Ovary (tissue), 9 donors: ENCODE results near the gene RANBP17. TPM values are rescaled to one million over a fixed set of nuclear protein-coding genes. Genes with fewer than 3 reads are reported as not detected.

Experiments
- DNase-seq, 5 donors: peaks; one replicate each; pipeline ENCODE4 v3.0.0-alpha.2; 2019 to 2020
- H3K27ac ChIP-seq, 2 donors: fragments of 200-600 bp; one replicate each; pipeline versions ENCODE4 v1.5.1 to v1.8.0; 2019 to 2022
- H3K27me3 ChIP-seq: fragments of 200-600 bp; one replicate; pipeline ENCODE4 v1.8.0; 2022
- H3K36me3 ChIP-seq: fragments of 200-600 bp; sonication (generic); one replicate; pipeline ENCODE4 v1.5.1; 2019
- H3K4me1 ChIP-seq: one replicate; pipeline ENCODE4 v1.8.1; 2013; ENCODE audit warnings: mild to moderate bottlenecking, moderate library complexity; ENCODE audit not compliant: insufficient read depth
- H3K4me3 ChIP-seq: fragments of 200-600 bp; sonication (generic); one replicate; pipeline ENCODE4 v1.5.1; 2017
- H3K9me3 ChIP-seq, 2 donors: fragments of 200-600 bp in 1 of 2; sonication (generic) in 1 of 2; one replicate each; pipeline versions ENCODE4 v1.5.1 to v1.8.1; 2013 to 2019; ENCODE audit warnings: mild to moderate bottlenecking in 1 of 2, moderate library complexity in 1 of 2
- CTCF ChIP-seq, 3 donors: fragments of 450-650 bp in 2 of 3; fragments of 200-600 bp in 1 of 3; IDR thresholded peaks; one replicate each; pipeline versions ENCODE4 v1.5.1 to v1.8.0; 2016 to 2022; ENCODE audit warnings: antibody characterized with exemption in 3 of 3, mild to moderate bottlenecking in 1 of 3
- EP300 ChIP-seq: sonication (generic); formaldehyde crosslinking; IDR thresholded peaks from one replicate; pipeline ENCODE4 v1.6.1; 2017; ENCODE audit warnings: antibody characterized with exemption
- POLR2A ChIP-seq: fragments of 450-650 bp; IDR thresholded peaks from one replicate; pipeline ENCODE4 v1.6.1; 2017; ENCODE audit warnings: antibody characterized with exemption, mild to moderate bottlenecking, moderate library complexity
- WGBS, 3 donors: extraction: QIAGEN DNeasy Blood & Tissue Kit in 1 of 3; methylation state at CpG; one replicate each; pipeline versions ENCODE4 v1.1.5 to v1.1.7; 2013 to 2017; 5-methylcytosine and 5-hydroxymethylcytosine counted together
- intact Hi-C, 4 donors: fragments of 100-400 bp; cut with DNase I; formaldehyde crosslinking; loops; one replicate each; pipeline versions ENCODE4 v1.11.0 to v1.15.1; 2022 to 2023
- polyA plus RNA-seq, 2 donors: library from polyadenylated mRNA; stranded (reverse); fragments of 200-250 nt in 1 of 2; fragments of 350-450 nt in 1 of 2; fragmentation: Illumina TruSeq in 1 of 2; extraction: RNeasy Lipid Tissue Mini Kit (QIAGEN cat#74804) in 1 of 2; gene quantifications; one replicate each; pipeline ENCODE4 v1.2.3, GENCODE V29; 2013 to 2014
- total RNA-seq, 7 donors: library from RNA; depleted of rRNA in 2 of 7; stranded (reverse); fragments of >200 nt in 2 of 7; fragmentation: NEBNext Ultra II Directional in 3 of 7; extraction: Animal tissue kit (Norgen Biotek cat#: 25700) in 3 of 7; gene quantifications; one replicate each; pipeline versions ENCODE4 v1.1.0 to v1.2.4, GENCODE V29; 2016 to 2023
- donor health status: DM: no; HTN: no; CAD: no; lungs with moderate emphysema.
- donor health status: DM: no; HTN: no; CAD: no.
- donor health status: Bipolar disorder and iron deficiency.
- donor health status: DM: yes; HTN: yes; CAD: no.
- donor health status: DM: no; HTN: no; CAD: no.
- donor health status: DM: yes; HTN: yes; CAD: no.

RANBP17 gene
- total and polyA plus RNA-seq, 9 donors: 1.3 to 16.1 (median 8.5) TPM

GRCh38 chr5:171258737-171259415 lies 397.1 kb downstream of the RANBP17 start:
- no peak for DNase-seq
- H3K27me3 ChIP-seq: no peaks in the 10 kb centered on the region
- no peak for TF ChIP-seq EP300
- no peak for TF ChIP-seq POLR2A
- no peak for TF ChIP-seq CTCF (IDR thresholded peaks at IDR 0.05)
- intact Hi-C loops: no loop called here
- no peaks in the 10 kb centered on the region for H3K36me3 ChIP-seq
- no peak overlapping the region for H3K27ac ChIP-seq
- H3K9me3 ChIP-seq: no peaks in the 10 kb centered on the region
- 17 to 44% (median 40%) methylated on average over 1 of the region's 1 CpG for WGBS, 3 donors
- H3K4me1 ChIP-seq: no peaks in the 10 kb centered on the region
- H3K4me3 ChIP-seq: no peak overlapping the region

GRCh38 chr5:171261361-171261760 lies 399.5 kb downstream of the RANBP17 start:
- WGBS, 3 donors: 85 to 90% (median 89%) methylated on average over 1 of the region's 1 CpG
- no peak for DNase-seq
- Histone ChIP-seq H3K4me1 (no peaks in the 10 kb centered on the region), H3K27me3 (no peaks in the 10 kb centered on the region), H3K27ac (no peak overlapping the region), H3K36me3 (no peaks in the 10 kb centered on the region), H3K4me3 (no peak overlapping the region), H3K9me3 (no peaks in the 10 kb centered on the region)
- intact Hi-C loops: no loop called here
- TF ChIP-seq CTCF (IDR thresholded peaks at IDR 0.05) (no peak), EP300 (no peak), POLR2A (no peak)

GRCh38 chr5:171261904-171262303 lies 400.1 kb downstream of the RANBP17 start:
- no peaks in the 10 kb centered on the region for H3K27me3 ChIP-seq
- H3K9me3 ChIP-seq: no peaks in the 10 kb centered on the region
- H3K4me1 ChIP-seq: no peaks in the 10 kb centered on the region
- no peak for DNase-seq
- intact Hi-C loops: no loop called here
- no peak for TF ChIP-seq EP300
- H3K27ac ChIP-seq: no peak overlapping the region
- 88 to 94% (median 90%) methylated on average over 4 of the region's 4 CpGs for WGBS, 3 donors
- no peaks in the 10 kb centered on the region for H3K36me3 ChIP-seq
- H3K4me3 ChIP-seq: no peak overlapping the region

- Histone ChIP-seq H3K4me3 (no peak overlapping the region), H3K36me3 (no peaks in the 10 kb centered on the region), H3K27me3 (no peaks in the 10 kb centered on the region), H3K27ac (no peak overlapping the region), H3K9me3 (no peaks in the 10 kb centered on the region), H3K4me1 (no peaks in the 10 kb centered on the region)
- DNase-seq: no peak
- intact Hi-C loops: no loop called here
- TF ChIP-seq CTCF (IDR thresholded peaks at IDR 0.05) (no peak), POLR2A (no peak), EP300 (no peak)
Measured at GRCh38 chr5:171263181-171263580, 401.4 kb downstream of the RANBP17 start.

GRCh38 chr5:171264843-171265242 lies 403.0 kb downstream of the RANBP17 start:
- H3K27ac ChIP-seq: no peak overlapping the region
- intact Hi-C loops: no loop called here
- no peak for TF ChIP-seq POLR2A
- H3K27me3 ChIP-seq: no peaks in the 10 kb centered on the region
- H3K36me3 ChIP-seq: no peaks in the 10 kb centered on the region
- no peaks in the 10 kb centered on the region for H3K4me1 ChIP-seq
- no peaks in the 10 kb centered on the region for H3K9me3 ChIP-seq
- no peak overlapping the region for H3K4me3 ChIP-seq
- WGBS, 3 donors: 90 to 96% (median 94%) methylated on average over 2 of the region's 2 CpGs
- DNase-seq: no peak
